ENCODE results near the gene TMTC3. TPM values are rescaled to one million over a fixed set of nuclear protein-coding genes. Genes with fewer than 3 reads are reported as not detected.

Gene TMTC3
- 17.8 and 36.8 TPM in 2 replicates for total RNA-seq

DNA sequence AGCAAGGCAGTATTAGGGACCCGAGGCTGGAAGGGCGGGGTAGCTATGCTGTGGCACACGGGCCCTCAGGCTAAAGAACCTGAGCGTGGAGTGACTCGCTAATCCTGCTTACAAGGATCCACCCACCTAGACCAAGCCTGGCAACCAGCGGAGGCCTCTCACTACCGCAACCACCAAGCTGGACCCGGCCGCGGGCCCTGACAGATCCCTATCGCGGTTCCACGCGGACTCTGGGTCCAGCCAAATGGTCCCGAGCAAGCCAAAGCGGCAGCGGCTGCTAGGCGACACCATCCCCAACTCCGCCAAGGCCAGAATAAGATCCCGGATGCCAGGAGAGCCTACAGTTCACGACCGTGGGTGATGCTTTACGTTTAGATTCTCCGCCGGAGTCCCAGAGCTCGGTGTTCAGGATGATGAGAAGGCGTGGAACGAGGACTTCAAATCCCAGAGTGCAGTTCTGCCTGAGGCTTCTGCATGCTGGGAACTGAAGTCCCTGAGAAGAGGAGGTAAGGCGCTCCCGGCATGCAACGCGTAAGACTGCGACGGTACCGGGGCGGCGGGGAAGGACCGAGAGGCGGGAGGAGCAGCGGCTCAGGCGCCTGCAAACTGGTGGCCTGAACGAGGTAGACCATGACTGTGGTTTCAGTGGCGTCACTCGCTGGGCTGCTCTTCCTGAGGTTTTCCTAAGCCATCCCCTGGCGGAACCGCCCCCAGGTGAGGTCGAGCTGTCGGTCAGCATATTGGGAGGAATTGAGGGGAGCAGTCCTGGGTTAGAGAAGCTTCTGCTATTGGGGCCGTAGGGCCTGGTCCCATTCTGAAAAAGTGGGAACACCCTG is at the start of gene TMTC3, which contains the start of gene CEP290:
Gene TMTC3, plus strand, starts transcription at position 534 of the 836 bp plus-strand sequence. CDS start 6,009 bp downstream, outside the sequence.
Gene CEP290, minus strand, starts transcription at position 315 of the 836 bp plus-strand sequence. CDS start 781 bp downstream, outside the sequence.

Other genes starting within 250 kb of the TMTC3 start
- gene C12orf50, start 112.9 kb upstream of the TMTC3 start, total RNA-seq = not detected in 2 replicates
- 5.8 and 12.6 TPM in 2 replicates for gene CEP290, start 219 bp upstream of the TMTC3 start, total RNA-seq

Measured in bladder microvascular endothelial cell (primary cell).